GM21576 (cell line): ENCODE measurements around the gene CHN1.

Source experiments
- ATAC-seq: cut with Tn5 transposase; IDR thresholded peaks from one replicate; pipeline ENCODE4 v1.9.1; 2021; ENCODE audit warnings: mild to moderate bottlenecking, moderate library complexity; ENCODE audit not compliant: unreplicated experiment

Gene CHN1

DNA sequence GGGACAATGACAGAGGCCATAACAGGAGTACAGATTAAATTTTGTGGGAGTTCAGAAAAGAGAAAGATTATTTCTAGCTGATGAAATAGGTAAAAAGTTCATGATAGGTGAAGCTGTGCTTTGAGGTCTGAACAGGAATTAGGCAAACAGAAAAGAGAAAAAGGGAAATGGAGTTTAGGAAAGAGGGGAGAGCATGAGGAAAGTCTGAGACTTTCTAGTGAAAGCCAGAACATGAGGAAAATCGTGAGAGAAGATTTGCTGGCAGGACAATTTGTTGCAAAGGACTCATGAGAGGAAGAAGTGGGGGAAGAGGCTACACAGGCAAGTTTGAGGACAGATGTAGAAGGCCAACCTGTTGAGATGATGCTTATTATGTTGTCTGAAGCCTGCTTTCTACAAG lies 6.3 kb upstream of the CHN1 start:
- no peak for ATAC-seq

DNA sequence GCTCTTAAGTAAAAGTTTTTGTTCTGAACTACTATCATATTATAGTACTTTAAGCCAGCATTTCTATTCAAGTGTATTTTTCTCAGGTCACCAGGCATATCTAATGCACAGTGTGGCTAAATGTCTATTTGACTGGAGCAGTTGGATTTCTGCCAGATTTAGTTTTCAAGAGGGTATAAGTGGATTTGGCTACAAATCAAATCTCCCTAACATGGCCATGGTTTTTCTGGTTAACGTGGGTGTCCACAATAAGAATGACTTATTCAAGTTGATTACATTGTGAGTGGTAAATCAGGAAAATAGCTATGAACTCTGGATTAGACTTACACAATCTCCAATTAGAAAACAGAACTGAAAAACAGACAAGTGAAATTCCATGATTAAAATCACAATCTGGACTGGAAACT lies 5.7 kb upstream of the CHN1 start:
- no peak for ATAC-seq

DNA sequence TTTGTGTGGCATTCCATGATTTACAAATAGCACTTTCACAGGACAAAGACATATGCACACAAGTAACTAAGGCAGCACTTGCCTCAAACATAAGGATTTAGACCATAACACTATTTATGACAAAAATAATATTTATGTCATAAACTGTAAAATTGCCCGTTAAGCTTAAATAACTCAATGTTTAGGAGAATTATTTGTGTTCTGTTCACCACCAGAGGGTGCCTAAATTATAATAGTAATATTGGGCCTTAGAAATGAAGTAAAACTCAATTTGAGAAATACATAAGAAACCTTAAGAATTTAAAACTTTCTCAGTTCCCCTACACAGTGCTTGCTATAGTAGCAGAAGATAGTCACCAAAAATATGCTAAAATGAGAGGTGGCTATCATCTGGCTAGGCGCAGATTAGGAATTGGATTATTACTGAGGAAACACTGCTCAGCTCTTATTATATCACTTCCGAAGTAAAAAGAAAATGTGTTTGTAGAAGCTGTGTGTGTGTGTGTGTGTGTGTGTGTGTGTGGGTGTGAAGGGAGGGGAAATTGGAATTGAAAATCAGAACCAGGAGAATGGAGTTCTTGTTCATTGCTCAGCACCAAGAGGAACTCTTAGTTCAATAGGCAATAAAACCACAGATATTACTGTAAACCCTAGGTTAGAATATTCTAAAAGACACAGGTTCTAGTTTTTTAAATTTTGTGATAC lies 4.9 kb upstream of the CHN1 start:
- ATAC-seq = no peak

DNA sequence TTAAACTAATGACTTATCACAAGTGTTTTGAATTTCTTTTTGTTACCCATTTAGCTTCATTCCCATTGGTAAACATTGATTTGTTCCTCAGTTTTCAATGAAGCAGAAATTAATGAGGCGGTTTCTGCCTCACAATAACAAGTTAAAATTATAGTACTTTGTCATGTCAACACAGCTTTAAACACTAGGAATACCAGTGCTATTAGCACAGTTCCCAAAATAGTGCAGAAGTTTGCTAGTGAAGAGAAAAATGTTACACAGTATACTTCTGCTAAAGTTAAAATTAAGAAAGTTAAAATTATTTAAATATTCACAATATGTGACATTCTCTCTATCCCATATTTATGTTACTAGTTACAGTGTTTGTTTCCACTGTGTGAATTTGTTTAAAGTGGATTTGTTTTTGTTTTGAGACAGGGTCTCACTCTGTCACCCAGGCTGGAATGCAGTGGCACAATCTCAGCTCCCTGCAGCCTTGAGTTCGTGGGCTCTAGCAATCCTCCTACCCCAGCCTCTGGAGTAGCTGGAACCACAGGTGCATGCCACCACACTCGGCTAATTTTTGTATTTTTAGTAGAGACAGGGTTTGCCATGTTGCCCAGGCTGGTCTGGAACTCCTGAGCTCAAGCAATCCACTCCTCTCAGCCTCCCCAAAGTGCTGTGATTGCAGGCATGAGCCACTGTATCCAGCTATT lies 3.8 kb upstream of the CHN1 start:
- no peak for ATAC-seq

DNA sequence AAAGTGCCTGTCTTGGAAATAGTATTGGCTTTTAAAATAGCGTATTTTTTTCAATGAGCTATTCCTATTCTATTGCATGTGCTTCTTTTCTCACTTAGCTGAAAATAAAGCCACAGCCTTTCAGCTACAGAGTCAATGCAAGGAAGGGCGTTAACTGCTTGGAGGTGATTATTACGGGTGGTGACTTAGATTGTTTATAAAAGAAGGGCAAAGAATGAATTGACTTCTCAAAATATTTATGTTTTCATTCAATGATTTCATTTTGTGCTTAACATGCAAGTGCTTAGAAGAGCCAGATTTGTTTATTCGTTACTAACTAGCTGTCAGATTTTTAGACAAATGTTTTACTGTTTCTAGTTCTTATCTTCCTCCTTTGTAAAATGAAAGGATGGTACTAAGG lies 2.8 kb upstream of the CHN1 start:
- ATAC-seq = no peak

DNA sequence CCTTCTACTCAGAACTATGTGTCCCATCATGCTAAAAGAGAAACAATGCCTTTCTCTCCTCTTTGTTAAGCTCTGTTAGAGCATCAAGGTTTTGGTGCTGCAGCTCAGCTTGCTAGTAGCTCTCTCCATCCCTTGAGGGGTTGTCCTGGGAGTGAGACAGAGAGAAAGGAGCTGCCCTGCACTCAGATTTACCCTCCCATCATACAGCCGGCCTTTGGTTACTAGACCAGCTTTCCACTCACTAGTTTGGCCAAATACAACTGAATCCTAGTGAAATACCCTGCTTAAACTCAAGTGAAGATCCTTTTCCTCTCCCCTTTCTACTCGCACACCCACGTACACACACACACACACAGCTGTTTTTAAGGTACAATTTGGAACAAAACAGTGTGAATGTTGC lies 2.3 kb upstream of the CHN1 start:
- ATAC-seq = no peak

DNA sequence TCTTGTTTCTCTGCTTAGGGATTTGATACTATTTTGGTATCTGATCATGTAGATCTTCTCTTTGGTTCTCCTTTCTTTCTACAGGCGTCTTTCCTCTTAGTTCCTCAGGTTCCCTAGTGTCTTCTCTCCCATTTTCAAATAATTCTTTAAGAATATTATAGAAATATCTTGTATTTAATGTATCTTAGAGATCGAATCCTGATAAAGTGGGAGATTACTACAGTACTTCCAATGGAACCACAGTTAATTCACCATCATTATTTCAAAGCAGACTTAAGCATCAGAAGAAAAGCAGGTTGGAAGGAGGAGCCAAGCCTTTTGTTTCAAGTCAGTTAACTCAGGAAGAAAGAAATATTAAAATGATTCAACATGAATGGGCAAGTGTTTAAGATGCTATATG lies 1.1 kb upstream of the CHN1 start:
- no peak for ATAC-seq

DNA sequence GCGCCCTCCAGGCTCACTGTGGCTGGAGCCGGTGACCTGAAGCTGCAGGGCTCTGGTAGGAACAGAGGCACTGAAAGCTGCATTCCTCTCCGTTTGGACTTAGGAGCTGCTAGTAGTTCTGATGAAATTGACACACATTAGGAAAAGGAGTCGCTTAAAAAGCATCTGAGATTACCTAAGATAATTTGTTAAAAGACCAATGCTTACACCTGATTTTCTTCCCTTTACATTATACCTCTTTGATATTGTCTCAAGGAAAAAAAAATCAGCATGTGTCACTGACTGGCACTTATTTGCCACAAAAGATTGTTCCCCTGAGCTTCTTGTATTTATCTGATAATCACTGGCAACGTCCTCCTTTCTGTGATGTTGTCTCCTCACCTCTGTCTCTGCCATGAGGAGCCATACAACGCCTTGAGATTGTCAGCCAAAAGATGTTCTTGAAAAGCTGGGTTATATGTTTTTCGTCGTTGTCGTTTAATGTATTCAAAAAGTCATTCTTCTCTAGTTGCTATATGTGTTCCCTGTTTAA lies 618 bp upstream of the CHN1 start:
- ATAC-seq = no peak

DNA sequence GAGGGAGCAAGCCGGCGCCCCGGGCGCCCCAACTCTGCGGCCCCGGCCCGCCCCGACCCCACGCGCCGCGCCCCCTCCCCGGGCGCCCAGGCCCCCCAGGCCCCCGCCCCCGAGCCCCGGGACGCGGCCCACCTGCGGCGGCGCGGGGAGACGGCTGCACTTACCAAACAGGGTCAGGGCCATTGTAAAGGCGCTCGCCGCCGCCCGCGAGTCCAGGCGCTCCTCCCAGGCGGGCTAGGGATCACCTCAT lies 526 bp downstream of the CHN1 start:
- peak; percentile 23 for ATAC-seq

DNA sequence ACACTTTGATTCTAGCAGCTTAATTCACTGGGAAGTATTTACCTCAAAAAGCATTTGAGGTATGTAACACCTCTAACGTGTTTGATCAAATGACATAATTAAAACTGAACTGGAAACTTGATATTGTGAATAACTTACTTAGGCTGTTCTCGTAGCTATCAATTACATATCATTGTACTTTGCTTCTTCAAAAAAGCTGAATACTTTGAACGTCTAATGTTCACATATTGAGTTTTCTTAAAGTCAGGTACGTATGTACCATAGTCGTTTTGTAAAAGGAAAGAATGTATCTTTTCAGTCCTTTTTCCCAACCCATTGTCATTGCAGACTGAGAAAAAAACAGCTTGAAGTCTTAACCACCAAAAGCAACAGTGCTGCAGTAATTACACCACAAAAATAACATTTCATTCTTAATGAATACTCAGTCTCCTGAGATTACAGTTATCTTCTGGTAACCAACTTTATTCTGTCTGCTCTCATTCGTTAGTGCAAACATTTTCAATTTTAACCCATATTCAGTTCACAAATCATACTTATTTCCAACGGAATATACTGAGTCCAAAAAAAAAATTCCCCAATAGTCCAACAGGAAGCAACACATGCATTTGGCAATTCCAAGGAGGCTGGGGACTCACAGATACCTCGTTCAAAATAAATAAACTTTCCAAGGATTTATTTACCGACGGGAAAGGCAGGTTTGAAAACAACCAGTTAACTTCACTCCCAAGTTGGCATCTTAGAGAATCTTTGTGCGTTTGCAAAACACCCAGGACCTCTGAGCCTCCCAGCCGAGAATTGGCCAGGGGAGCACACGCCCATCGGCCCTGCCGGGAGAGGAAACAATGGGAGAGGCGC lies 1.1 kb downstream of the CHN1 start:
- ATAC-seq = no peak

DNA sequence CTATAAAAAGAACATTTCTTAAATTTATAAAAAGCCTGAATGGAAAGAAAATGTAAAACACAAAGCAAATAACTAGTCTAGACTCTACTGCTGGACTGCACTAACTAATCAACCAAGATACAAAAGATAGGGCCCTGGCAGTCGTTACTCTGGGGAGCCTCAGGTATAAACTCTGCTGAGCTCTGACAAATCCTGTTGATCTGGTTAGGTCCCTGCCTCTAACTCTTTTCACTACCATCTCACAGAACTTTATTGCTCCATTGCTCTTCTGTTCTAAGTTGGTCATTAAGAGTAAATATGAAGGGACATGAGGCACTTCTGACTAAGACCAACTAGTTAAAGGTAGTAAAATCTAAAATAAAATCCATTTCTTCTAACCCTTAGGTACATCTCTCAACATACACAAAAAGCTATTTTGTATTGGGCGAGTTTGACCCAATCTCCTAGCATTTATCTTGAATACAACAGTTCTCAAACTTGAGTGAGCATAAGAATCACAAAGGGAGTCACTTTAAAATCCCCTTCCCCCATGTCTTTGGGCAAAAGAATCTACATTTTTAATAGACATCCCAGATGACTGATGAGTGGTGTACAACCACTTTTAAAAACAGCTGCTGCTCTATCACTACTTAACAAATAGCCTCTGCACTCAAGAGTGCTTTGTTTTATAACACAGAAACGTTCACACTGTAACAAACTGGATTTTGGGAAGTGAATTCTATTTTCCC lies 2.5 kb downstream of the CHN1 start:
- no peak for ATAC-seq

DNA sequence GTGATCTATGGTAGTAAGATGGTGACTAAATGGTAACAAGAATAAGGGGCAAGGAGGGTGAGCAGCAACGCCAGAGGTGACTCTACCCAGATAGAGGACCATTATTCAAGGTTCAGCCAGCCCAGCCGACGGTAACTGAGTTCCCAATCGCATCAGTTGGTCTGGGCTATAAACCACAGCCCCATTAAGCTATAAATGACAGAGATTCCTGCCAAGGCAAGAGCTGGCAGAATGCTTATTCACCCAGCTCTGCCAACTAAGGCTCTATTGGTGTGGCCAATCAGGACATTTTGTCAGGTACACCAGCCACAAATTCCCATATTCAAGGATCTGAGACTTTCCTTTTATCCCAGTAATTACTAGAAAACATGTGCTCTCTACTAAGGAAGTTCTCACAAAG lies 3.6 kb downstream of the CHN1 start:
- ATAC-seq = no peak

DNA sequence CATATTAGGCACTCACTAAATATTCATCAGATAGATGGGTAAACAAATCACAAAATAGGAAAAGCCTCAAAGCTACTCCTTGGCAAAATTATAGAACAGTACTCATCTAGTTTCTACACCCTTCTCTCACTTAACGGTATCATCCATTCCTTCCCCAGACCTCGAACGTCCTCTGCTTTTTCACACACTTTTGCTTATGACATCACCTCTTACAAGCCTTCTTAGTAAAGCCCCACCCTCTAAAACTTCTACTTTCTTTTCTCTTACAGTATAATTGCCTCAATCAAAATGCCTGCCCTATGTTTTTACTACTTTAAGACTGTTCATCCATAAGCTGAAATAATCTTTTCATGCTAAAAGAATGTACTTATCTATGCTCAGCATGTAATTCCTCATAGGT lies 8.1 kb downstream of the CHN1 start:
- ATAC-seq = no peak

DNA sequence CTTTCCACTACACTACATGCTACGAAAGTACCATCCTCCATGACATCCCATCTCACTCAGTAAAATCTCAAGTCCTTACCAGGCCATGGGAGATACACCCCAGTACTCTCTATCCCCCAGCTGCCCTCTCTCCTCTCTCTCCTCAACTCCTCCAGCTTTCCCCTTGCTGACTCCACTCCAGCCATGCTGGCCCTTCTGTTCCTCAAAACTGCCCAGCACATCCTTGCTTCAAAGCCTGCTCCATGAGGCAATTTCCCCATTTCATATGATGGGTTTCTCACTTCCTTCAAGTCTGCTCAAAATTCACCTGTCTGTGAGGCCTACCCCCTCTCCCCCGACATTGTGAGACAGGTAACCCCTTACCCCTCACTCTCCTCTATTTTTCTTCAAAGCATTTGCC lies 8.6 kb downstream of the CHN1 start:
- no peak for ATAC-seq

DNA sequence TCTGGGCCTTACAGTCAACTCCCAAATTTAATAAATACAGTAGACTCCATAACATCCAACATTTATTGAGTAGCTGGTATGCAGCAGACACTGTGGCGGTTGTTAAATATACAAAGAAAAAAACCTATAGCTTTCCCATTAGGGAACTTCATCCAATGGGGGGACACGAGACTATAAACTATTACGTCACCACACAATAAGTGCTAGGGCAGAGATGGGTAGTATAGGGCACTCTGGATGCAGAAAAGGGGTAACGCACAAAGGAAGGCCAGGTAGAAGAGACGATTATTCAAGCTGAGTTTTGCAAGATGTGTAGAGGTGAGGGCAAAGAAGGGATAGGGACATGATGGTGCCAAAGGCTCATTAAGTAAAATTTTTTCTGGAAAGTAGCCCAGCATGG lies 10.8 kb downstream of the CHN1 start:
- no peak for ATAC-seq

DNA sequence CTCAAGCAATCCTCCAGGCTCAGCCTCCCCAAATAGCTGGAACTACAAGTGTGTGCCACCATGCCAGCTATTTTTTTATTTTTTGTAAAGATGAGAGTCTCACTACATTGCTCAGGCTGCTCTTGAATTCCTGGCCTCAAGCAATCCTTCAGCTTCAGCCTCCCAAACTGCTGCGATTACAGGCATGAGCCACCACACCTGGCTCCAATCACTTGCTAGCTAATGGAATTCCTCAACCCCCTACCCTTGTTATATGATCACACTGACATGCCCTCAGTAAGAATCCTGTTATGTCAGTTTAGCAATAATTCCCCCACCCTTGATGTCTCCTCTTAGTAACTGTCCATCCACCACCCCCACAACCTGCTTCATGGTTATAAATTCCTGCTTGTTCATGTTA lies 12.3 kb downstream of the CHN1 start:
- ATAC-seq = no peak

DNA sequence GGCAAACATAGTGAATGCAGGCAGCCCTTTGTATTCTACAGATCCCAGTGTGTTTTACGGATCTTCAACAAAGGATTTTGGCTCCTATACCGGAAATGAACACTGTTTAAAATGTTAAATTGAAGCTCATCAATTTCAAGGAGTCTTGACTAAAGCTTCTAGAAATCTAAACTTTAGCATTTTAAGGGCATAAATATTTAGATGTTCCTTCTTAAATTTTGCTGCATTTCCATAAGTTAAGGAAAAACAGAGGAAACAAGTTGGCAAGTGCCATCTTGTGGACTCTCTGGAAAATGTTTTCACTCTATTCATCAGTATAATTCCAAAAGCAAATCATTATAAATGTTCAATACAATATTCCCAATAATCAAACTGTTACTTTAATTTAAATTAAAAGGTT lies 19.6 kb downstream of the CHN1 start:
- ATAC-seq = no peak

DNA sequence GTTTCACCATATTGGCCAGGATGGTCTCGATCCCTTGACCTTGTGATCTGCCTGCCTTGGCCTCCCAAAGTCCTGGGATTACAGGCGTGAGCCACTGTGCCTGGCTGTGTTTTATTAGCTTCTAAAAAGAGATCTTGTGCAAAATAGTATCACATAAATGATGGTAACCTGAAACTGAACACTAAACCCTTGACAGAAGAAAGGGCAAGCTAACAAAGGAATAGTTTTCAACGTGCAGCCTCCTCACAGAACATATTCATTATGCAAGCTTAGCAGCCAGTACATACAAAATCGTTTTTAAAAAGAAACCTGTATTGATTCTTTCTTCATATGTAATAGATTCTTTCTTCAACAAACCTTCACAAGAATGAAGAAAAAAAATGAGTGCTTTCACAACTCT lies 20.6 kb downstream of the CHN1 start:
- ATAC-seq = no peak

DNA sequence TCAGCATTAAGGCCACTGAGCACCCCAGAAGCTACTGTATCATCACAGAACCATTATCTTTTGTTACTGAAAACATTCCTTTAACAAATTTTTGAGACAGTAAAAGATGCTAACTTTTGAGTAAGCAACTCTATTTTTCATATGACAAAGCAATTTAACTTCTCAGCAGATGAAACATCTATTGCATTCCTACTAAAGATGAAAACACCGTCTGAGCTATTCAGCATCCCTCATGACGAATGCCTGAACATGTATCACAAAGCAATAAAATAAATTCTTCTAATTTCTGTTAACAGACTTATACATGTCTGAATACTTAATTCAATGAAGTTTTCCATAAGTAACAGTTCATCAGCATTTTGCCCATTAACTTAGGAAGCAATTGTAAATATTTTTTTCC lies 23.9 kb downstream of the CHN1 start:
- no peak for ATAC-seq

DNA sequence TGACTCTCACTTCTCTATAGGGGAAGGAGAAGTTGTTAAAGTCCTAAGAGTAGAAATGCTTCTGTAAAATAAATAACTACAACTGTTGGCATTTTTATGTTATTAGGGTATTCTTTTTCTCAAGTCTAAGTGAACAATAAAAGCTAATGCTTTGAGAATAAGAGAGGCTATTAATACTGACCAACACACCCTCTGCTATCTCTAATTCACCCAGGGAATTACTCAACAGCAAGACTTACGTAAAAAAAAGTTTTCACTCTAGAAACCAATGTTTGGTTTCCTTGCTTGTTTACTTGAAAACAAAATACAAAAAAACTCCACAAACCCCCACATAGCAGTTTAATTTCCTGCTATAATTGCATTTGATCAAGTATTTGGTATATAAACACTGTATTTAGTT lies 25.2 kb downstream of the CHN1 start:
- no peak for ATAC-seq

DNA sequence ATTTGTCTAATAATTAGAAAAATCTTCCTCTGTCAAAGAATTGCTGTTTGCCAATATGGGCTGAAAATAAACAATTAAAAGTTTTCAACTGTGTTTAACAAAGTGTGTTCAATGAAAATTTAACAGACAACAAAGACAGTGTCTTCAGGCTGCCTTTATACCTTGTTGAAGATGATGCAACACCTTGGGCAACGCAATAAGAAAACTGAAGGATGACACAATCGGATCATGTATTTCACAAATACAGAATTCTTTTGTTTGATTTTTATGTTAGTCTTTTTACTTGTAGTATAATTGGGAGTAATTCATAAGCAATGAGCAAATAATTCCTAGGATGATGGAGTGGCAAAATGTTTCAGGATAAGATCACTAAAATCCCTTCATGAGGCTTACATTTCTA lies 27.8 kb downstream of the CHN1 start:
- ATAC-seq = no peak
